GM18526 (cell line): ENCODE measurements around the gene OAT.

Source experiments
- POLR2A ChIP-seq: IDR thresholded peaks from 3 replicates; pipeline ENCODE4 v1.6.1; 2011; ENCODE audit not compliant: insufficient read length; ENCODE audit errors: extremely low read depth

Gene OAT

GRCh38 chr10:124422742-124423141, 4.0 kb upstream of the OAT start:
- TF ChIP-seq POLR2A, result no peak

GRCh38 chr10:124420254-124420653, 1.5 kb upstream of the OAT start:
- no peak for TF ChIP-seq POLR2A

- TF ChIP-seq POLR2A, result no peak
These were observed 912 bp upstream of the OAT start for GRCh38 chr10:124419635-124420034.

- no peak for TF ChIP-seq POLR2A
These were observed 613 bp downstream of the OAT start for GRCh38 chr10:124417895-124418725.

- TF ChIP-seq POLR2A, result no peak
These were observed 2.0 kb downstream of the OAT start for GRCh38 chr10:124416733-124417132.

- no peak for TF ChIP-seq POLR2A
These were observed 3.5 kb downstream of the OAT start for GRCh38 chr10:124415210-124415609.

GRCh38 chr10:124414076-124414475, 4.6 kb downstream of the OAT start:
- no peak for TF ChIP-seq POLR2A

GRCh38 chr10:124409696-124410095, 9.0 kb downstream of the OAT start:
- TF ChIP-seq POLR2A, result no peak

- no peak for TF ChIP-seq POLR2A
These were observed 10.4 kb downstream of the OAT start for GRCh38 chr10:124408357-124408756.

GRCh38 chr10:124407456-124407855, 11.3 kb downstream of the OAT start:
- TF ChIP-seq POLR2A, result no peak

GRCh38 chr10:124403548-124403947, 15.2 kb downstream of the OAT start:
- TF ChIP-seq POLR2A, result no peak

GRCh38 chr10:124402273-124402672, 16.4 kb downstream of the OAT start:
- no peak for TF ChIP-seq POLR2A

- no peak for TF ChIP-seq POLR2A
These were observed 17.1 kb downstream of the OAT start for GRCh38 chr10:124401633-124402032.

- TF ChIP-seq POLR2A, result no peak
These were observed 24.1 kb downstream of the OAT start for GRCh38 chr10:124394583-124394982.

- no peak for TF ChIP-seq POLR2A
These were observed 25.9 kb downstream of the OAT start for GRCh38 chr10:124392626-124393342.

- no peak for TF ChIP-seq POLR2A
These were observed 28.1 kb downstream of the OAT start for GRCh38 chr10:124390471-124391187.

- TF ChIP-seq POLR2A, result no peak
These were observed 28.9 kb downstream of the OAT start for GRCh38 chr10:124389613-124390361.
